Measurements from ENCODE around the gene POU5F1.

- TF ChIP-seq POLR2A (IDR thresholded peaks at IDR 0.05) (no peak), CTCF (IDR thresholded peaks at IDR 0.05) (no peak)
These were observed 1.7 kb upstream of the POU5F1 start for GRCh38 chr6:31171931-31172905.
